Astrocyte (in vitro differentiated cells and primary cell): Measurements from ENCODE around the gene FANCE. TPM values are rescaled to one million over a fixed set of nuclear protein-coding genes. Genes with fewer than 3 reads are reported as not detected.

Experiments
- DNase-seq: peaks from one replicate; pipeline ENCODE4 v3.0.0-alpha.2; 2010; ENCODE audit warnings: low read depth
- FAIRE-seq: peaks from 2 replicates; lab custom pipeline; 2011; peaks lifted over from hg19 to GRCh38; lab: Jason Lieb, UNC
- H2AFZ ChIP-seq: 2 replicates; pipeline ENCODE4 v1.6.0; 2012; ENCODE audit warnings: low read depth, low read length, inconsistent platforms
- H3K27ac ChIP-seq: 2 replicates; pipeline ENCODE4 v1.5.1; 2011; ENCODE audit warnings: low read depth, low read length, inconsistent platforms
- H3K27me3 ChIP-seq: 2 replicates; pipeline ENCODE4 v1.6.0; 2011; ENCODE audit warnings: low read length, inconsistent platforms; ENCODE audit not compliant: insufficient read depth
- H3K36me3 ChIP-seq: 2 replicates; pipeline ENCODE4 v1.5.1; 2011; ENCODE audit warnings: low read length, inconsistent platforms; ENCODE audit not compliant: insufficient read depth
- H3K4me1 ChIP-seq: 2 replicates; pipeline ENCODE4 v1.5.1; 2011; ENCODE audit warnings: low read length, inconsistent platforms; ENCODE audit not compliant: insufficient read depth
- H3K4me2 ChIP-seq: 2 replicates; pipeline ENCODE4 v1.6.0; 2012; ENCODE audit warnings: low read length, inconsistent platforms
- H3K4me3 ChIP-seq: 2 replicates; pipeline ENCODE4 v1.5.1; 2011; ENCODE audit warnings: low read depth, mild to moderate bottlenecking, low read length, inconsistent platforms; ENCODE audit not compliant: insufficient read depth
- H3K79me2 ChIP-seq: 2 replicates; pipeline ENCODE4 v1.6.0; 2012; ENCODE audit warnings: mild to moderate bottlenecking, low read length, inconsistent platforms; ENCODE audit not compliant: insufficient read depth
- H3K9ac ChIP-seq: 2 replicates; pipeline ENCODE4 v1.6.0; 2012; ENCODE audit warnings: mild to moderate bottlenecking, low read length, inconsistent platforms
- H3K9me3 ChIP-seq: 2 replicates; pipeline ENCODE4 v1.5.1; 2012; ENCODE audit warnings: low read depth, mild to moderate bottlenecking, low read length, inconsistent platforms; ENCODE audit not compliant: insufficient read depth
- H4K20me1 ChIP-seq: 2 replicates; pipeline ENCODE4 v1.6.0; 2012; ENCODE audit warnings: low read length, inconsistent platforms; ENCODE audit not compliant: insufficient read depth
- H3K27ac Mint-ChIP-seq: one replicate; pipeline ENCODE4 v1.8.0; 2021; ENCODE audit warnings: mild to moderate bottlenecking, mixed read lengths; ENCODE audit not compliant: unreplicated experiment
- H3K27me3 Mint-ChIP-seq: one replicate; pipeline ENCODE4 v1.8.0; 2021; ENCODE audit warnings: low read depth, mixed read lengths; ENCODE audit not compliant: unreplicated experiment
- H3K36me3 Mint-ChIP-seq: one replicate; pipeline ENCODE4 v1.8.0; 2021; ENCODE audit warnings: low read depth, mixed read lengths; ENCODE audit not compliant: unreplicated experiment
- H3K4me1 Mint-ChIP-seq: one replicate; pipeline ENCODE4 v1.8.0; 2021; ENCODE audit warnings: low read depth, mixed read lengths; ENCODE audit not compliant: unreplicated experiment
- H3K4me3 Mint-ChIP-seq: one replicate; pipeline ENCODE4 v1.8.0; 2021; ENCODE audit warnings: mild to moderate bottlenecking, moderate library complexity, mixed read lengths; ENCODE audit not compliant: unreplicated experiment
- H3K9me3 Mint-ChIP-seq: one replicate; pipeline ENCODE4 v1.8.0; 2021; ENCODE audit warnings: mild to moderate bottlenecking, mixed read lengths; ENCODE audit not compliant: unreplicated experiment
- CTCF ChIP-seq: IDR thresholded peaks from 2 replicates; pipeline ENCODE4 v1.5.1; 2011; ENCODE audit warnings: low read depth, mild to moderate bottlenecking, inconsistent platforms, low read length, moderate library complexity; ENCODE audit not compliant: insufficient read depth
- EZH2 ChIP-seq: IDR thresholded peaks from 2 replicates; pipeline ENCODE4 v1.6.1; 2012; ENCODE audit warnings: mild to moderate bottlenecking, low read length, inconsistent platforms; ENCODE audit not compliant: insufficient read depth
- total RNA-seq: library from RNA; stranded (reverse); gene quantifications from 2 replicates; pipeline ENCODE4 v1.2.1, GENCODE V29; 2021

The FANCE gene
- total RNA-seq, 1 donor from 2014 or later: 2.9 TPM

- H3K4me3 Mint-ChIP-seq: no peak overlapping the region
- H3K36me3 Mint-ChIP-seq: no peaks in the 10 kb centered on the region
- no peaks in the 10 kb centered on the region for H3K9me3 ChIP-seq
- H3K27ac ChIP-seq: no peak overlapping the region
- H3K36me3 ChIP-seq: no peaks in the 10 kb centered on the region
- DNase-seq: no peak
- peaks cover 9% of the 10 kb centered on the region for H3K27me3 Mint-ChIP-seq
- no peak overlapping the region for H2AFZ ChIP-seq
- H3K9me3 Mint-ChIP-seq: no peaks in the 10 kb centered on the region
- no peaks in the 10 kb centered on the region for H3K27me3 ChIP-seq
- H3K9ac ChIP-seq: no peak overlapping the region
- no peak for TF ChIP-seq CTCF
- no peak for TF ChIP-seq EZH2
- no peaks in the 10 kb centered on the region for H3K4me1 ChIP-seq
- no peak for FAIRE-seq
- H4K20me1 ChIP-seq: no peaks in the 10 kb centered on the region
- no peaks in the 10 kb centered on the region for H3K79me2 ChIP-seq
- no peaks in the 10 kb centered on the region for H3K4me1 Mint-ChIP-seq
- H3K4me2 ChIP-seq: no peak overlapping the region
- no peak overlapping the region for H3K4me3 ChIP-seq
- H3K27ac Mint-ChIP-seq: peak overlapping the region; percentile 26
Measured at GRCh38 chr6:35443341-35444030, 8.7 kb upstream of the FANCE start.

- DNase-seq (no peak), FAIRE-seq (no peak)
- Histone ChIP-seq H3K36me3 (no peaks in the 10 kb centered on the region), H3K27me3 (no peaks in the 10 kb centered on the region), H3K27ac (no peak overlapping the region), H3K4me1 (no peaks in the 10 kb centered on the region), H3K79me2 (no peaks in the 10 kb centered on the region), H4K20me1 (no peaks in the 10 kb centered on the region), H3K9ac (no peak overlapping the region), H3K9me3 (no peaks in the 10 kb centered on the region), H3K4me3 (no peak overlapping the region), H3K4me2 (no peak overlapping the region), H2AFZ (no peak overlapping the region)
- no peak for TF ChIP-seq EZH2
- TF ChIP-seq CTCF: no peak
- Mint-ChIP-seq H3K4me1 (no peaks in the 10 kb centered on the region), H3K4me3 (no peak overlapping the region), H3K36me3 (no peaks in the 10 kb centered on the region), H3K27ac (no peak overlapping the region), H3K9me3 (no peaks in the 10 kb centered on the region), H3K27me3 (peaks cover 20% of the 10 kb centered on the region)
Measured at GRCh38 chr6:35445691-35446090, 6.4 kb upstream of the FANCE start.

- no peaks in the 10 kb centered on the region for H3K79me2 ChIP-seq
- Mint-ChIP-seq H3K27ac (no peak overlapping the region), H3K27me3 (peaks cover 18% of the 10 kb centered on the region), H3K36me3 (no peaks in the 10 kb centered on the region), H3K4me1 (peaks cover 2% of the 10 kb centered on the region), H3K4me3 (no peak overlapping the region), H3K9me3 (no peaks in the 10 kb centered on the region)
- no peak overlapping the region for H3K27ac ChIP-seq
- FAIRE-seq (no peak), DNase-seq (no peak)
- no peaks in the 10 kb centered on the region for H4K20me1 ChIP-seq
- no peak overlapping the region for H2AFZ ChIP-seq
- TF ChIP-seq CTCF (no peak), EZH2 (no peak)
- no peak overlapping the region for H3K4me3 ChIP-seq
- no peak overlapping the region for H3K9ac ChIP-seq
- H3K4me2 ChIP-seq: no peak overlapping the region
- no peaks in the 10 kb centered on the region for H3K36me3 ChIP-seq
- no peaks in the 10 kb centered on the region for H3K9me3 ChIP-seq
- peaks cover 12% of the 10 kb centered on the region for H3K4me1 ChIP-seq
- H3K27me3 ChIP-seq: no peaks in the 10 kb centered on the region
Measured at GRCh38 chr6:35448191-35448590, 3.9 kb upstream of the FANCE start.
